Measurements from ENCODE around the gene LENEP.

DNA sequence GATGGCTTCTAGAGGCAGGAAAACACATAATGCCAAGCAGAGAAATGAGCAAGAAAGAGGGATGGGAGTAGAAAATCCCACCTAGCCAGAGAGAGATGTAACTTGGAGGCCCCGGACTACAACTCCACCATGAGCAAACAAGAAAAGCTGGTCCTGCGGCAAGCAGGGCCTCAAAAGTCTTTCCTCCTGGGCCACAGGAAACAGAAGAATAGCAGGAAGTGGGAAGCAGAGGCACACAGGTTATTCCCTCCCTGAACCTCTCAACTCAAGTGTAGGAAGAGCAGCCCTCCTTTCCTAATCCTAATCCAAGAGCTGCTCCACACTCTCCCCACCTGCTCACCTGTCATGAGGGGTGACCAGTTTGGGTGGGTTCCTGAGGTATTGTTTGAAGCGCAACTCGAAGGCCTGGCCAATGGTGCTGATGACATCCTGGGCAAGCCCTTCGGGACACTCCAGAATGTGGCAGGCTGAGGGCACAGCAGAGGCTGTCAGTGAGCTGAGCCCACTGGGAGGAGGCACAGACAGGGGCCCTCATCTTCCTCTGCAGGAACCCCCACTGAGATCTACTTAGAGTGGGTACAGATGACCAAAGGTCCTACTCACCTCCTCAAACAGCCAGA, 25.9 kb upstream of the LENEP start:
- TF ChIP-seq, protein P1, sequence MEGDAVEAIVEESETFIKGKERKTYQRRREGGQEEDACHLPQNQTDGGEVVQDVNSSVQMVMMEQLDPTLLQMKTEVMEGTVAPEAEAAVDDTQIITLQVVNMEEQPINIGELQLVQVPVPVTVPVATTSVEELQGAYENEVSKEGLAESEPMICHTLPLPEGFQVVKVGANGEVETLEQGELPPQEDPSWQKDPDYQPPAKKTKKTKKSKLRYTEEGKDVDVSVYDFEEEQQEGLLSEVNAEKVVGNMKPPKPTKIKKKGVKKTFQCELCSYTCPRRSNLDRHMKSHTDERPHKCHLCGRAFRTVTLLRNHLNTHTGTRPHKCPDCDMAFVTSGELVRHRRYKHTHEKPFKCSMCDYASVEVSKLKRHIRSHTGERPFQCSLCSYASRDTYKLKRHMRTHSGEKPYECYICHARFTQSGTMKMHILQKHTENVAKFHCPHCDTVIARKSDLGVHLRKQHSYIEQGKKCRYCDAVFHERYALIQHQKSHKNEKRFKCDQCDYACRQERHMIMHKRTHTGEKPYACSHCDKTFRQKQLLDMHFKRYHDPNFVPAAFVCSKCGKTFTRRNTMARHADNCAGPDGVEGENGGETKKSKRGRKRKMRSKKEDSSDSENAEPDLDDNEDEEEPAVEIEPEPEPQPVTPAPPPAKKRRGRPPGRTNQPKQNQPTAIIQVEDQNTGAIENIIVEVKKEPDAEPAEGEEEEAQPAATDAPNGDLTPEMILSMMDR (optimal IDR thresholded peaks at IDR 0.05 in 1 of 3, IDR thresholded peaks at IDR 0.05 in 1 of 3, conservative IDR thresholded peaks at IDR 0.05 in 1 of 3; ENCODE audit: extremely low read depth in 1 of 3, insufficient read depth in 2 of 3, low read length in 3 of 3) = no peak
- TF ChIP-seq EZH2 (IDR thresholded peaks at IDR 0.05; ENCODE audit: low read length) = no peak

All from keratinocyte (primary cell).